Gastrocnemius medialis (tissue), 4 donors: ENCODE data around the gene FAM9A. TPM values are rescaled to one million over a fixed set of nuclear protein-coding genes. Genes with fewer than 3 reads are reported as not detected.
A peak's percentile ranks its signal among the peaks of the same experiment; 100 is the strongest.

Experiments
- ATAC-seq, 2 donors: fragments of 150-250 bp; one replicate each; pipeline ENCODE4 v1.9.1; 2016
- DNase-seq, 2 donors: peaks; one replicate each; pipeline ENCODE4 v3.0.0-alpha.2; 2019
- H3K27ac ChIP-seq, 4 donors: fragments of 200-600 bp; sonication (generic); 1 replicate in 1 of 4; 2 replicates in 3 of 4; pipeline ENCODE4 v1.5.1; 2016 to 2018; ENCODE audit warnings: mild to moderate bottlenecking in 2 of 4, moderate library complexity in 1 of 4
- H3K27me3 ChIP-seq, 3 donors: fragments of 200-600 bp; sonication (generic) in 2 of 3; 1 replicate in 1 of 3; 2 replicates in 2 of 3; pipeline versions ENCODE4 v1.5.1 to v1.6.0; 2016 to 2019; ENCODE audit warnings: mild to moderate bottlenecking in 1 of 3, moderate library complexity in 1 of 3
- H3K36me3 ChIP-seq, 2 donors: fragments of 200-600 bp; sonication (generic) in 1 of 2; one replicate each; pipeline ENCODE4 v1.5.1; 2017 to 2018
- H3K4me1 ChIP-seq, 2 donors: fragments of 200-600 bp; sonication (generic) in 1 of 2; one replicate each; pipeline ENCODE4 v1.5.1; 2016 to 2017; ENCODE audit warnings: mild to moderate bottlenecking in 2 of 2
- H3K4me3 ChIP-seq, 4 donors: fragments of 200-600 bp; sonication (generic) in 3 of 4; 1 replicate in 1 of 4; 2 replicates in 3 of 4; pipeline ENCODE4 v1.5.1; 2016 to 2019; ENCODE audit warnings: mild to moderate bottlenecking in 2 of 4
- H3K9me3 ChIP-seq, 3 donors: fragments of 200-600 bp; sonication (generic) in 2 of 3; 1 replicate in 1 of 3; 2 replicates in 2 of 3; pipeline ENCODE4 v1.5.1; 2016 to 2019
- POLR2A ChIP-seq, 2 donors: fragments of 450-650 bp; IDR thresholded peaks; one replicate each; pipeline ENCODE4 v1.6.1; 2017; ENCODE audit warnings: antibody characterized with exemption in 2 of 2, mild to moderate bottlenecking in 2 of 2, moderate library complexity in 2 of 2
- in situ Hi-C, 4 donors: fragments of 200-750 bp; cut with MboI; loops; one replicate each; pipeline versions ENCODE4 v1.15.0 to v1.8.0; 2017; ENCODE audit warnings: low sequenced_read_pairs in 4 of 4
- intact Hi-C: fragments of 100-400 bp; cut with DNase I; formaldehyde crosslinking; loops from one replicate; pipeline ENCODE4 v1.15.1; 2023; ENCODE audit warnings: low total_unique reads
- total RNA-seq, 4 donors: library from RNA; depleted of rRNA; stranded (reverse); fragments of >200 nt; gene quantifications; one replicate each; pipeline versions ENCODE4 v1.1.0 to v1.2.3, GENCODE V29; 2016
- TF ChIP-seq, protein P1 (sequence below), 5 experiments: fragments of 450-650 bp in 3 of 5; fragments of 200-600 bp in 2 of 5; sonication (generic) in 2 of 5; IDR thresholded peaks in 4 of 5; conservative IDR thresholded peaks in 1 of 5; 1 replicate in 4 of 5; 2 replicates in 1 of 5; pipeline ENCODE4 v1.5.1; 2016 to 2019; ENCODE audit warnings: antibody characterized with exemption in 5 of 5, mild to moderate bottlenecking in 3 of 5, moderate library complexity in 3 of 5

The FAM9A gene
- total RNA-seq, 4 donors from 2014 or later = not detected

DNA sequence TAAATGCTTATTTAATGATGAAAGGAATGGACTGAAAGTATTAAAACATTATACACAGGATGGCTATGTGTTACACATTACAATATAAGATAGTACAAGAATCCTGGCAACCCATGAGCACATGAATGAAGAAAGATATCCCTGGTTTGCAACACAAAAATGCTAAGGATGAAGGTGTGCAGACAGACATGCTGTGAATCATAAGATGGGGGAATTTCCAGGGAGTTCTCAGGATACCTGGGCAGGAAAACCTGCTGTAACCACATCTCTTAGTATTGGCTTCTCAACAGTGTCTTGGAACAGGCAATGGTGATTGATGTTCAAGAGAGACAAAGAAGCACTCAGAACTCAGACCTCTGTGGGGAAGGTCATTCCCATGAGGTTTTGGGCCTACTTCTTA is 45.4 kb downstream of the FAM9A start:
- ATAC-seq (no peak), DNase-seq (no peak)
- H3K27me3 ChIP-seq = no peaks in the 10 kb centered on the region
- no peak overlapping the region for H3K4me3 ChIP-seq
- no peak overlapping the region for H3K27ac ChIP-seq
- no peaks in the 10 kb centered on the region for H3K36me3 ChIP-seq
- intact Hi-C loops (no loop called here), in situ Hi-C loops (loop anchor here in 1 of 4 donors (25.0 kb wide), 1 partner anchor 956 kb away; no protein-coding TSS in a partner anchor)
- H3K9me3 ChIP-seq = no peaks in the 10 kb centered on the region
- no peaks in the 10 kb centered on the region for H3K4me1 ChIP-seq
- TF ChIP-seq, protein P1, sequence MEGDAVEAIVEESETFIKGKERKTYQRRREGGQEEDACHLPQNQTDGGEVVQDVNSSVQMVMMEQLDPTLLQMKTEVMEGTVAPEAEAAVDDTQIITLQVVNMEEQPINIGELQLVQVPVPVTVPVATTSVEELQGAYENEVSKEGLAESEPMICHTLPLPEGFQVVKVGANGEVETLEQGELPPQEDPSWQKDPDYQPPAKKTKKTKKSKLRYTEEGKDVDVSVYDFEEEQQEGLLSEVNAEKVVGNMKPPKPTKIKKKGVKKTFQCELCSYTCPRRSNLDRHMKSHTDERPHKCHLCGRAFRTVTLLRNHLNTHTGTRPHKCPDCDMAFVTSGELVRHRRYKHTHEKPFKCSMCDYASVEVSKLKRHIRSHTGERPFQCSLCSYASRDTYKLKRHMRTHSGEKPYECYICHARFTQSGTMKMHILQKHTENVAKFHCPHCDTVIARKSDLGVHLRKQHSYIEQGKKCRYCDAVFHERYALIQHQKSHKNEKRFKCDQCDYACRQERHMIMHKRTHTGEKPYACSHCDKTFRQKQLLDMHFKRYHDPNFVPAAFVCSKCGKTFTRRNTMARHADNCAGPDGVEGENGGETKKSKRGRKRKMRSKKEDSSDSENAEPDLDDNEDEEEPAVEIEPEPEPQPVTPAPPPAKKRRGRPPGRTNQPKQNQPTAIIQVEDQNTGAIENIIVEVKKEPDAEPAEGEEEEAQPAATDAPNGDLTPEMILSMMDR (IDR thresholded peaks at IDR 0.05 in 4 of 5, conservative IDR thresholded peaks at IDR 0.05 in 1 of 5) = no peak
- TF ChIP-seq POLR2A (IDR thresholded peaks at IDR 0.05) = no peak

- Histone ChIP-seq H3K36me3 (no peaks in the 10 kb centered on the region), H3K9me3 (no peaks in the 10 kb centered on the region), H3K4me1 (no peaks in the 10 kb centered on the region), H3K27ac (no peak overlapping the region), H3K27me3 (no peaks in the 10 kb centered on the region), H3K4me3 (no peak overlapping the region)
- in situ Hi-C loops (loop anchor here in 1 of 4 donors (25.0 kb wide), 1 partner anchor 957 kb away; no protein-coding TSS in a partner anchor), intact Hi-C loops (no loop called here)
- ATAC-seq (no peak), DNase-seq (no peak)
- TF ChIP-seq, protein P1 (IDR thresholded peaks at IDR 0.05 in 4 of 5, conservative IDR thresholded peaks at IDR 0.05 in 1 of 5) = no peak
- no peak for TF ChIP-seq POLR2A (IDR thresholded peaks at IDR 0.05)
Observed at GRCh38 chrX:8755116-8755515, 46.1 kb downstream of the FAM9A start.

DNA sequence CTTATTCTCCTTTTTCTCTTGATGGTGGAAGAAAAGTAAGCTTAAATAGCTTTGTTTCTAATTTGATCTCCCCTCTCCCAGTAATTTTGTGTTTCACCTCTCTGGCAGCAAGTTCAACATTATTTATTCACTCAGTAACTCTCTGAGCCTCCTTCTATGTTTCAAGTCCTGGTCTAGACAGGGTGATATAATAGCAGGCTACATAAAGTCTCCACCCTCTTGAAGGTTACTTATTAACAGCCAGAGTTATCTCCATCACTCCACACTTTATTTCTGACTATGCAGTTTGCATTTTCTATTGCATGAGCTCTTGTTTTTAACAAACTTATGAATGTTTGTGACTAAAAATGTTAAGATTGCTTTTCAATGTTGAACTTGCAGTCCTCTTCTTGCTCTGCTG is 51.5 kb downstream of the FAM9A start:
- Histone ChIP-seq H3K27ac (no peak overlapping the region), H3K27me3 (no peaks in the 10 kb centered on the region), H3K9me3 (no peaks in the 10 kb centered on the region), H3K4me1 (no peaks in the 10 kb centered on the region), H3K4me3 (no peak overlapping the region), H3K36me3 (no peaks in the 10 kb centered on the region)
- DNase-seq (no peak), ATAC-seq (no peak)
- no peak for TF ChIP-seq POLR2A (IDR thresholded peaks at IDR 0.05)
- TF ChIP-seq, protein P1 (IDR thresholded peaks at IDR 0.05 in 4 of 5, conservative IDR thresholded peaks at IDR 0.05 in 1 of 5) = no peak
- intact Hi-C loops = loop anchor here (10.0 kb wide), 2 partner anchors 955 to 1365 kb away; no protein-coding TSS in a partner anchor
- in situ Hi-C loops = loop anchor here in 3 of 4 donors (10.0 to 25.0 kb wide), 3 partner anchors 755 to 963 kb away; no protein-coding TSS in a partner anchor

DNA sequence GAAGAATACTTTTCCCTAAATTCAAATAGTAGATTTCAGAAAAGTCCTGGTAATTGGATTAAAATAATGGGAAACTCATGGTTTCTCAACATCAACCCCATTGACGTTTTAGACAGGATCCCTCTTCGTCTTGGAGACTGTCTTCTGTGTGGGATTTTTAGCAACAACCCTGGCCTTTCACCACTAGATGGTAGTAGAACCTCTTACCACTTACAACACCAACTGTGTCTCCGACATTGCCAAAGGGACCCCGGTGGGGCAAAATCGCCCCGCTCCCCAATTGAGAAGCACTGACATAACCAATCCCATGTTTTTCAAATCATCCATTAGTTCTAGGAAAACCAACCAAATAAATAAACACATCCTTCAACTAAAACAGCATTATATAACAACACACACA is 52.3 kb downstream of the FAM9A start:
- DNase-seq = no peak
- intact Hi-C loops (loop anchor here (10.0 kb wide), 2 partner anchors 956 to 1366 kb away; no protein-coding TSS in a partner anchor), in situ Hi-C loops (loop anchor here in 3 of 4 donors (10.0 to 25.0 kb wide), 2 partner anchors 754 to 762 kb away; no protein-coding TSS in a partner anchor)
- H3K4me3 ChIP-seq = no peak overlapping the region
- ATAC-seq = no peak
- no peaks in the 10 kb centered on the region for H3K9me3 ChIP-seq
- TF ChIP-seq, protein P1 (IDR thresholded peaks at IDR 0.05 in 4 of 5, conservative IDR thresholded peaks at IDR 0.05 in 1 of 5) = peak in 3 of 5 experiments; percentile 19 to 50 (median 34)
- TF ChIP-seq POLR2A (IDR thresholded peaks at IDR 0.05) = no peak
- no peaks in the 10 kb centered on the region for H3K36me3 ChIP-seq
- no peak overlapping the region for H3K27ac ChIP-seq
- H3K27me3 ChIP-seq = no peaks in the 10 kb centered on the region
- H3K4me1 ChIP-seq = no peaks in the 10 kb centered on the region
